Measurements from ENCODE around the gene DSG3. TPM values are rescaled to one million over a fixed set of nuclear protein-coding genes. Genes with fewer than 3 reads are reported as not detected.

DSG3 gene
- total RNA-seq, 1 donor from 2014 or later = 1.1 TPM

DNA sequence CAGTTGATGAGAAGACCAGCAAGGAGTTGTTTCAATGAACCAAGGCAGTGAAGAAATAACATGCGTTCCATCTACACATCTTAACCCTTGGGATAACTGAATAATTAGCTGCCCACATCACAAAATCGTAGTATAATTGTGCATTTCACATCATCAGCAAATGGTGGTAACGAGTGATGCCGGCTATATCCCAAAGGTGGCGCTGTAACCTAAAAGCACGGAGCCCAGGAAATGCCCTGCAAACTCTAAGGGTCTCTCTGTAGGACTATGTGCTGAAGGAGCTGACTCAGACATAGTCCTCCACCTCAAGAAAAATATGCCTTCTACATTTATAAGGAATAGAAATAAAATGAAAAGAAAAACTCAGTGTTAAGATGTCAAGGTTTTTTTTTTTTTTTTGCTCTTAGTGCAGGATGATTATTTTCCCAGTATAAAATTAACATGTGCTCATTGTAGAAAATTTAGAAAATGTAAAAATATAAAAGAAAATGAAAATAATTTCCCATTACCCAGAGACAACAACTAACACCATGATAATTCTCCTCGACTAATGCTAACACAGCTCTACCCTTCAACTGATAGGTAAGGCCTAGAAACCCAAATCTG, 23.1 kb upstream of the DSG3 start:
- H3K27ac Mint-ChIP-seq = no peak overlapping the region
- H3K36me3 Mint-ChIP-seq = peaks cover 6% of the 10 kb centered on the region
- H3K27me3 Mint-ChIP-seq = no peaks in the 10 kb centered on the region
- no peak for DNase-seq (ENCODE audit: extremely low spot score, unreplicated experiment)
- H3K4me1 Mint-ChIP-seq (ENCODE audit: unreplicated experiment) = peaks cover 5% of the 10 kb centered on the region
- peaks cover 3% of the 10 kb centered on the region for H3K9me3 Mint-ChIP-seq
- peak overlapping the region; percentile 86 for H3K4me3 Mint-ChIP-seq
- TF ChIP-seq, protein P1, sequence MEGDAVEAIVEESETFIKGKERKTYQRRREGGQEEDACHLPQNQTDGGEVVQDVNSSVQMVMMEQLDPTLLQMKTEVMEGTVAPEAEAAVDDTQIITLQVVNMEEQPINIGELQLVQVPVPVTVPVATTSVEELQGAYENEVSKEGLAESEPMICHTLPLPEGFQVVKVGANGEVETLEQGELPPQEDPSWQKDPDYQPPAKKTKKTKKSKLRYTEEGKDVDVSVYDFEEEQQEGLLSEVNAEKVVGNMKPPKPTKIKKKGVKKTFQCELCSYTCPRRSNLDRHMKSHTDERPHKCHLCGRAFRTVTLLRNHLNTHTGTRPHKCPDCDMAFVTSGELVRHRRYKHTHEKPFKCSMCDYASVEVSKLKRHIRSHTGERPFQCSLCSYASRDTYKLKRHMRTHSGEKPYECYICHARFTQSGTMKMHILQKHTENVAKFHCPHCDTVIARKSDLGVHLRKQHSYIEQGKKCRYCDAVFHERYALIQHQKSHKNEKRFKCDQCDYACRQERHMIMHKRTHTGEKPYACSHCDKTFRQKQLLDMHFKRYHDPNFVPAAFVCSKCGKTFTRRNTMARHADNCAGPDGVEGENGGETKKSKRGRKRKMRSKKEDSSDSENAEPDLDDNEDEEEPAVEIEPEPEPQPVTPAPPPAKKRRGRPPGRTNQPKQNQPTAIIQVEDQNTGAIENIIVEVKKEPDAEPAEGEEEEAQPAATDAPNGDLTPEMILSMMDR (conservative IDR thresholded peaks at IDR 0.05) = peak; percentile 84

DNA sequence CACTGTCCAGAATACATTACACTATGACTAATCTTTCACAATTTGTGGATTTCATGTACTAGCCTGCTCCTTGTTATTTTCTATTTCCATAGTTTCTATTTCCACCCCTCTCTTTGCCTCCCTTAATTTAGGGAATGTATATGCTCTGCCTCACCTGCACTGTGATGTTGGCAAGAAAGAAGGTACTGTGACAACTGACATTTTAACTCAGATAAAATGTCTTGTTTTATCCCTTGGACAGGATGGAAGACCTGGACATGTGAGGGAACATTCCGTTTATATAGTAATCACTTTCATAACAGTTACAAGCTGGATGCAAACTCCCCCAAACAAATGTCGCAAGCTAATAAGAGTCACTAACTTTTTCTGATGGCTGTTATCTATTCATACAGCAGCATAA, 21.5 kb upstream of the DSG3 start:
- no peak for DNase-seq (ENCODE audit: extremely low spot score, unreplicated experiment)
- TF ChIP-seq, protein P1 (conservative IDR thresholded peaks at IDR 0.05) = no peak
- peaks cover 3% of the 10 kb centered on the region for H3K9me3 Mint-ChIP-seq
- no peaks in the 10 kb centered on the region for H3K27me3 Mint-ChIP-seq
- H3K4me3 Mint-ChIP-seq = peak overlapping the region; percentile 86
- peak overlapping the region; percentile 82 for H3K27ac Mint-ChIP-seq
- peaks cover 5% of the 10 kb centered on the region for H3K4me1 Mint-ChIP-seq (ENCODE audit: unreplicated experiment)
- no peaks in the 10 kb centered on the region for H3K36me3 Mint-ChIP-seq

DNA sequence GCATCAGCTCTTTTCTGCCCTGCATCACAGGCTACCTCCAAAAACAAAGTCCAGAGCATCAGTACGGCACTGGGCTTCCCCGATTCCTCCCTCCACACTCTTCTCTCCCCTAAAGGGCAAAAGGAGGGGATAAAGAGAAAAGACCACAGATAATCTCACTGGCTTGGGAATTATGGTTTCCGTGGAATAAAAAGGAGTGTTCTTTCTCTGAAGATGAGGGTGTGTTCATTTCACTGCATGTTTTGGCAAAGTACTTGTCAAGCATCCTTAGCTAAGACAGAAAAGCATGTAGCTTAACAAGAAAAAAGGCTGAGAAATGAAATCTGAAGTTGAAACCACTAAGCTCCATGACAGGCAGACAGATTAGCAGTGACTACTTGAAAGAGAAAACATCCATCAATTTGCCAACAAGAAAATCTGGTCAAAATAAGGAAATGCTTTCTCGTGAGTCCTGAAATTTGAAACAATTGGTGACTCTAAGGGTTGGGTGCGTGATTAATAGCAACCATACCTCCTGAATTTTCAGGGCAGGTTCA, 20.6 kb upstream of the DSG3 start:
- H3K36me3 Mint-ChIP-seq = no peaks in the 10 kb centered on the region
- TF ChIP-seq, protein P1 (conservative IDR thresholded peaks at IDR 0.05) = no peak
- H3K4me1 Mint-ChIP-seq (ENCODE audit: unreplicated experiment) = peaks cover 5% of the 10 kb centered on the region
- no peak for DNase-seq (ENCODE audit: extremely low spot score, unreplicated experiment)
- peaks cover 3% of the 10 kb centered on the region for H3K9me3 Mint-ChIP-seq
- peak overlapping the region; percentile 88 for H3K4me3 Mint-ChIP-seq
- H3K27ac Mint-ChIP-seq = peak overlapping the region; percentile 96
- no peaks in the 10 kb centered on the region for H3K27me3 Mint-ChIP-seq

DNA sequence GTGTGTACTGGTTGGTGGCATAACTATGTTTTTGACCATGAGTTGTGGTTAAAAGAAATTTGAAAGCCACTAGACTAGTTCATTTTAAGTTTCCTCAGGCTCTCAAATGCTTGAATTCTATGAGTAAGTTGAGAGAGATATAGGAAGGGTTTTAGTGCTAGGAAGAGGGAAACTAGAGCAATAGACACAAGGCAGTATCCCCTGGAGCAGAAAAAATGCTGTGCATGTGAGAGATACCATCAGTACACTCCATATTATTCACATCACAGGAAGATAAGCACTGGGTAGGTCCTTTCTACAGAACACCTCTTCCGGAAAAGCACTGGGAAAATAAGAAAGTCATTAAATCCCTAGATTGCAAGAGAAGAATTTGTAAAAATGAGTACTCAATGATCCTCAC, 19.3 kb upstream of the DSG3 start:
- Mint-ChIP-seq H3K4me3 (peak overlapping the region; percentile 33), H3K4me1 (ENCODE audit: unreplicated experiment) (peaks cover 5% of the 10 kb centered on the region), H3K9me3 (peaks cover 3% of the 10 kb centered on the region), H3K36me3 (no peaks in the 10 kb centered on the region), H3K27me3 (no peaks in the 10 kb centered on the region), H3K27ac (peak overlapping the region; percentile 89)
- DNase-seq (ENCODE audit: extremely low spot score, unreplicated experiment) = no peak
- TF ChIP-seq, protein P1 (conservative IDR thresholded peaks at IDR 0.05) = no peak

DNA sequence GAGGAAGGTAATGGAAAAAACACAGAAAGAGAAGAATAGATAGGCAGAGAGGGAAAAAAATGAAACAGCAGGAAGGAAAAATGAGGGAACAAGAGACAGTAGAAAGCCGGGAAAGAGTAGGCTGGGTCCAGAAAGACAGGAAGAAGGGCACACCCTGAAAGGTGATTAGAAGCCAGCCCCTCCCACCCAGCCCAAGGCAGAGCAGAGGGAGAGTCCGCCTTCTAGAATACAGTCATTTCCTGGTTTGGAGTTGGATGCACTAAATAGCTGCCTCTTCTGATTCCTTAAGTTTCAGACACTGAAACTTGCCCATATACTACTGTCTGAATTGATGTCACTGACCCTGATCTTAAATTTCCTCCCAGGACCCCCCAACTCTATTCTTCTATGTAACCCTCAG, 17.9 kb upstream of the DSG3 start:
- TF ChIP-seq, protein P1 (conservative IDR thresholded peaks at IDR 0.05) = no peak
- Mint-ChIP-seq H3K9me3 (peaks cover 3% of the 10 kb centered on the region), H3K27me3 (no peaks in the 10 kb centered on the region), H3K4me1 (ENCODE audit: unreplicated experiment) (peaks cover 5% of the 10 kb centered on the region), H3K36me3 (no peaks in the 10 kb centered on the region), H3K27ac (peak overlapping the region; percentile 78), H3K4me3 (peak overlapping the region; percentile 2)
- DNase-seq (ENCODE audit: extremely low spot score, unreplicated experiment) = no peak
